Measurements from ENCODE around the gene CNGB1.

- no peak for TF ChIP-seq ZSCAN9 (CRISPR knock-in tag; IDR thresholded peaks at IDR 0.05; ENCODE audit: borderline replicate concordance)
- no peak for TF ChIP-seq ATF7-NPFF (CRISPR knock-in tag; IDR thresholded peaks at IDR 0.05; ENCODE audit: low read depth)
- TF ChIP-seq SUZ12 (IDR thresholded peaks at IDR 0.05; ENCODE audit: low read depth, low read length): no peak
- TF ChIP-seq ZNF564 (CRISPR knock-in tag; IDR thresholded peaks at IDR 0.05): no peak
These were observed 18.0 kb downstream of the CNGB1 start for GRCh38 chr16:57952909-57953308.

All from HepG2 (cell line).